OCI-LY1 (cell line): ENCODE results near the gene RAB3IP.

Experiments
- H2AFZ ChIP-seq: fragments of 200-600 bp; sonication (generic), shearing (Covaris generic); 2 replicates; pipeline ENCODE4 v1.6.0; 2014; ENCODE audit warnings: antibody characterized with exemption, mild to moderate bottlenecking, low read length
- H3F3A ChIP-seq: fragments of 200-600 bp; sonication (generic), shearing (Covaris generic); 2 replicates; pipeline ENCODE4 v1.6.0; 2014; ENCODE audit warnings: mild to moderate bottlenecking, antibody characterized with exemption, low read length, moderate library complexity; ENCODE audit not compliant: insufficient read depth
- H3K27ac ChIP-seq: fragments of 200-600 bp; sonication (generic); 2 replicates; pipeline ENCODE4 v1.5.1; 2014; ENCODE audit warnings: low read length, mixed run types, mild to moderate bottlenecking, low read depth; ENCODE audit not compliant: poor library complexity, severe bottlenecking
- H3K27me3 ChIP-seq: fragments of 200-600 bp; sonication (generic); 2 replicates; pipeline ENCODE4 v1.6.0; 2014; ENCODE audit warnings: antibody characterized with exemption, mild to moderate bottlenecking, low read length, moderate library complexity; ENCODE audit not compliant: insufficient read depth
- H3K36me3 ChIP-seq: fragments of 200-600 bp; sonication (generic); 2 replicates; pipeline ENCODE4 v1.6.1; 2014; ENCODE audit warnings: mild to moderate bottlenecking, antibody characterized with exemption, low read length, moderate library complexity, mixed read lengths; ENCODE audit not compliant: insufficient read depth
- H3K4me1 ChIP-seq: fragments of 200-600 bp; sonication (generic); 2 replicates; pipeline ENCODE4 v1.5.1; 2014; ENCODE audit warnings: mild to moderate bottlenecking, low read length, moderate library complexity; ENCODE audit not compliant: insufficient read depth, severe bottlenecking
- H3K4me2 ChIP-seq: fragments of 200-600 bp; sonication (generic), shearing (Covaris generic); 2 replicates; pipeline ENCODE4 v1.6.1; 2014; ENCODE audit warnings: low read length
- H3K4me3 ChIP-seq: fragments of 200-600 bp; sonication (generic); 2 replicates; pipeline ENCODE4 v1.5.1; 2014; ENCODE audit warnings: low read length, low read depth, mild to moderate bottlenecking, mixed read lengths; ENCODE audit not compliant: poor library complexity, severe bottlenecking
- H3K79me2 ChIP-seq: fragments of 200-600 bp; shearing (Covaris generic); 2 replicates; pipeline ENCODE4 v1.6.1; 2016; ENCODE audit warnings: mixed run types, low read length, mixed read lengths; ENCODE audit not compliant: insufficient read depth
- H3K9ac ChIP-seq: fragments of 200-600 bp; sonication (generic), shearing (Covaris generic); 2 replicates; pipeline ENCODE4 v1.6.1; 2014; ENCODE audit warnings: mild to moderate bottlenecking, low read length, mixed read lengths
- H3K9me2 ChIP-seq: fragments of 200-600 bp; sonication (generic), shearing (Covaris generic); 2 replicates; pipeline ENCODE4 v1.6.1; 2014; ENCODE audit warnings: low read depth, mild to moderate bottlenecking, low read length, mixed read lengths
- H3K9me3 ChIP-seq: fragments of 200-600 bp; shearing (Covaris generic); 2 replicates; pipeline ENCODE4 v1.6.1; 2014; ENCODE audit warnings: low read length, mixed read lengths
- H4K20me1 ChIP-seq: fragments of 200-600 bp; sonication (generic), shearing (Covaris generic); 2 replicates; pipeline ENCODE4 v1.6.0; 2016; ENCODE audit warnings: mild to moderate bottlenecking, low read length; ENCODE audit not compliant: insufficient read depth
- EZH2 ChIP-seq: fragments of 200-600 bp; sonication (generic), shearing (Covaris generic); IDR thresholded peaks from 2 replicates; pipeline ENCODE4 v1.8.0; 2017; ENCODE audit warnings: borderline replicate concordance, mixed run types, mild to moderate bottlenecking, antibody characterized with exemption, low read length, moderate library complexity, mixed read lengths
- TF ChIP-seq, protein P1 (sequence below): fragments of 200-600 bp; sonication (generic), shearing (Covaris generic); IDR thresholded peaks from 2 replicates; pipeline ENCODE4 v1.5.1; 2017; ENCODE audit warnings: mild to moderate bottlenecking, antibody characterized with exemption, low read length, moderate library complexity, mixed read lengths

Gene RAB3IP

DNA sequence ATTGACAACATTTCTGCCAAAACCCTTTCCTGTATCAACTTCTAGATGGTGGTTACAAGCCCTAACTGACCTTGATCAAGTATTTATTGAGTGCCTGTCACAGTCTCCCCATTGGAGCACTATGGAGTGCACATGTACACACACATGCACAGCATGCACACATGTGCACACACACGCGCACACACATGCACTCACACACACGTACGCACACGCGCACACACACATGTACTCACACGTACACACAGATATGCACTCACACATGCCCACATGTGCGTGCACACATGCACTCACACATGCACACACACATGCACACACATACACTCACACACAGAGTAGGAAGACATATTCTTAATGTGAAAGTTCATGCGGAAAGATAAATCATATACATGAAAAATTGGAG, 130.0 kb downstream of the RAB3IP start:
- no peaks in the 10 kb centered on the region for H4K20me1 ChIP-seq
- no peaks in the 10 kb centered on the region for H3K36me3 ChIP-seq
- H3F3A ChIP-seq: no peaks in the 10 kb centered on the region
- H3K27me3 ChIP-seq: no peaks in the 10 kb centered on the region
- H3K4me1 ChIP-seq: no peaks in the 10 kb centered on the region
- no peak overlapping the region for H3K4me3 ChIP-seq
- no peak overlapping the region for H3K4me2 ChIP-seq
- H3K9me3 ChIP-seq: no peaks in the 10 kb centered on the region
- no peak overlapping the region for H2AFZ ChIP-seq
- H3K9me2 ChIP-seq: no peaks in the 10 kb centered on the region
- no peaks in the 10 kb centered on the region for H3K79me2 ChIP-seq
- H3K27ac ChIP-seq: no peak overlapping the region
- no peak overlapping the region for H3K9ac ChIP-seq
- TF ChIP-seq EZH2: no peak
- TF ChIP-seq, protein P1, sequence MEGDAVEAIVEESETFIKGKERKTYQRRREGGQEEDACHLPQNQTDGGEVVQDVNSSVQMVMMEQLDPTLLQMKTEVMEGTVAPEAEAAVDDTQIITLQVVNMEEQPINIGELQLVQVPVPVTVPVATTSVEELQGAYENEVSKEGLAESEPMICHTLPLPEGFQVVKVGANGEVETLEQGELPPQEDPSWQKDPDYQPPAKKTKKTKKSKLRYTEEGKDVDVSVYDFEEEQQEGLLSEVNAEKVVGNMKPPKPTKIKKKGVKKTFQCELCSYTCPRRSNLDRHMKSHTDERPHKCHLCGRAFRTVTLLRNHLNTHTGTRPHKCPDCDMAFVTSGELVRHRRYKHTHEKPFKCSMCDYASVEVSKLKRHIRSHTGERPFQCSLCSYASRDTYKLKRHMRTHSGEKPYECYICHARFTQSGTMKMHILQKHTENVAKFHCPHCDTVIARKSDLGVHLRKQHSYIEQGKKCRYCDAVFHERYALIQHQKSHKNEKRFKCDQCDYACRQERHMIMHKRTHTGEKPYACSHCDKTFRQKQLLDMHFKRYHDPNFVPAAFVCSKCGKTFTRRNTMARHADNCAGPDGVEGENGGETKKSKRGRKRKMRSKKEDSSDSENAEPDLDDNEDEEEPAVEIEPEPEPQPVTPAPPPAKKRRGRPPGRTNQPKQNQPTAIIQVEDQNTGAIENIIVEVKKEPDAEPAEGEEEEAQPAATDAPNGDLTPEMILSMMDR: no peak

DNA sequence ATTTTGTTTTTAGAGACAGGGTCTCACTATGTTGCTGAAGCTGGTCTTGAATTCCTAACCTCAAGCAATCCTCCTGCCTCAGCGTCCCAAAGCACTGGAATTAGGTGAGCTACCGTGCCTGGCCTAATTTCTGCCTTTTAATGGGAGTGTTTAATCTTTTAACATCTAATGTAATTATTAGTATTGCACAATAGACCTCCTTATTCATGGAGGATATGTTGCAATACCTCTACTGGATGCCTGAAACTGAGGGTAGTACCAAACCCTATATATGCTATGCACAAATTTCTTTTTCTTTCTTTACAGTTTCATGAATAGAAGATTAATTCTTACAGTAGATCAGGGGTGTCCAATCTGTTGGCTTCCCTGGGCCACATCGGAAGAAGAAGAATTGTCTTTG, 134.1 kb downstream of the RAB3IP start:
- H3K36me3 ChIP-seq: no peaks in the 10 kb centered on the region
- no peaks in the 10 kb centered on the region for H3K27me3 ChIP-seq
- H3K9me2 ChIP-seq: no peaks in the 10 kb centered on the region
- H3K4me1 ChIP-seq: no peaks in the 10 kb centered on the region
- H3K9ac ChIP-seq: no peak overlapping the region
- H3F3A ChIP-seq: no peaks in the 10 kb centered on the region
- H3K27ac ChIP-seq: no peak overlapping the region
- no peaks in the 10 kb centered on the region for H3K79me2 ChIP-seq
- H3K4me2 ChIP-seq: no peak overlapping the region
- TF ChIP-seq, protein P1: no peak
- TF ChIP-seq EZH2: no peak
- H3K4me3 ChIP-seq: no peak overlapping the region
- H3K9me3 ChIP-seq: no peaks in the 10 kb centered on the region
- no peak overlapping the region for H2AFZ ChIP-seq
- H4K20me1 ChIP-seq: no peaks in the 10 kb centered on the region
